Activated CD8-positive, alpha-beta memory T cell treated with anti-CD3 and anti-CD28 coated beads, Interleukin-2, amount 50 U/mL, for 1 hour (primary cell): ENCODE results near the gene LDB3.
A peak's percentile ranks its signal among the peaks of the same experiment; 100 is the strongest.
"Not testable (repeated sequence)": the region's sequence is repeated elsewhere in the genome, so short reads cannot be mapped to it uniquely, and the experiment has no call there.

Experiments used
- DNase-seq: peaks from one replicate; pipeline ENCODE4 v3.0.0-alpha.2; 2020; ENCODE audit errors: extremely low read depth

Gene LDB3

GRCh38 chr10:86730227-86730626, 61.9 kb downstream of the LDB3 start:
- no peak for DNase-seq

- no peak for DNase-seq
Observed at GRCh38 chr10:86732771-86733170, 64.5 kb downstream of the LDB3 start.

- no peak for DNase-seq
Observed at GRCh38 chr10:86733260-86733671, 65.0 kb downstream of the LDB3 start.

GRCh38 chr10:86734207-86734988, 66.1 kb downstream of the LDB3 start:
- no peak for DNase-seq

- not testable (repeated sequence) for DNase-seq
Observed at GRCh38 chr10:86735278-86735677, 67.0 kb downstream of the LDB3 start.

- no peak for DNase-seq
Observed at GRCh38 chr10:86742230-86742629, 73.9 kb downstream of the LDB3 start.

GRCh38 chr10:86744067-86744725, 75.9 kb downstream of the LDB3 start:
- no peak for DNase-seq

- no peak for DNase-seq
Observed at GRCh38 chr10:86747796-86748581, 79.7 kb downstream of the LDB3 start.

- no peak for DNase-seq
Observed at GRCh38 chr10:86749854-86750253, 81.5 kb downstream of the LDB3 start.

- DNase-seq = no peak
Observed at GRCh38 chr10:86751477-86751876, 83.2 kb downstream of the LDB3 start.

- DNase-seq = no peak
Observed at GRCh38 chr10:86752311-86752710, 84.0 kb downstream of the LDB3 start.

- DNase-seq = no peak
Observed at GRCh38 chr10:86753051-86753450, 84.7 kb downstream of the LDB3 start.

- no peak for DNase-seq
Observed at GRCh38 chr10:86753638-86754434, 85.5 kb downstream of the LDB3 start.

GRCh38 chr10:86755454-86755739, 87.1 kb downstream of the LDB3 start:
- DNase-seq = no peak

- DNase-seq = peak; percentile 45
Observed at GRCh38 chr10:86755740-86756510, 87.6 kb downstream of the LDB3 start.

GRCh38 chr10:86756511-86757112, 88.3 kb downstream of the LDB3 start, which contains the start of gene BMPR1A:
Gene BMPR1A (plus strand): TSS chr10:86756619. CDS start chr10:86876019, 119,400 bp downstream.
- DNase-seq = no peak

GRCh38 chr10:86757113-86757972, 89.0 kb downstream of the LDB3 start:
- no peak for DNase-seq

- DNase-seq = no peak
Observed at GRCh38 chr10:86758189-86759072, 90.1 kb downstream of the LDB3 start.
